ENCODE measurements around the gene SLC6A3. TPM values are rescaled to one million over a fixed set of nuclear protein-coding genes. Genes with fewer than 3 reads are reported as not detected.

SLC6A3 gene
- total and polyA plus RNA-seq, 2 donors (not counting 3 experiments of a cell fraction or from before 2014, with no cell fraction given): not detected

DNA sequence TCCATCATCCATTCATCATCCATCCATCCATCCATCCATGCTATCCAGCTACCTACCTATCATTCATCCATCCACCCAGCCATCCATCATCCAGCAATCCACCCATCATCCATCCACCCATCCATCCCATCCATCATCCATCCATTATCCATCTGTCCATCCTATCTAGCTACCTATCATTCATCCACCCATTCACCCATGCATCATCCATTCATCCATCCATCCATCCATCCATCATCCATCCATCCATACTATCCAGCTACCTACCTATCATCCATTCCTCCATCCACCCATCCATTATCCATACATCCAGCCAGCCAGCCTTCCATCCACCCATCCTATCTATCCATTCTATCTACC lies 26.3 kb downstream of the SLC6A3 start:
- Histone ChIP-seq H4K20me1 (replicated peaks; ENCODE audit: control insufficient read depth, extremely low read depth, insufficient read depth, low read length) (no peaks in the 10 kb centered on the region), H3K9me3 (replicated peaks; ENCODE audit: control insufficient read depth, insufficient read depth, low read length) (no peaks in the 10 kb centered on the region), H3K27ac (ENCODE audit: insufficient read depth, low read depth, low read length) (no peak overlapping the region), H3K4me2 (ENCODE audit: insufficient read depth, low read length) (no peak overlapping the region), H3K4me3 (replicated peaks in 1 of 3; ENCODE audit: insufficient read depth in 1 of 3, low read depth in 1 of 3, low read length in 3 of 3) (no peak overlapping the region), H3K79me2 (ENCODE audit: control insufficient read depth, insufficient read depth, low read length) (no peaks in the 10 kb centered on the region), H3K9me1 (replicated peaks; ENCODE audit: control insufficient read depth, extremely low read depth, insufficient read depth, low read length) (no peaks in the 10 kb centered on the region), H3K9ac (replicated peaks; ENCODE audit: extremely low read depth, insufficient read depth, low read length) (no peak overlapping the region), H3K27me3 (ENCODE audit: control insufficient read depth in 2 of 2, insufficient read depth in 2 of 2, low read length in 2 of 2) (no peaks in the 10 kb centered on the region), H3K4me1 (ENCODE audit: control insufficient read depth, extremely low read depth, insufficient read depth, low read length) (no peaks in the 10 kb centered on the region), H3K36me3 (ENCODE audit: control insufficient read depth in 2 of 2, extremely low read depth in 1 of 2, insufficient read depth in 2 of 2, low read length in 2 of 2) (no peaks in the 10 kb centered on the region), H2AFZ (ENCODE audit: low read depth, low read length) (no peak overlapping the region)
- dilution Hi-C loops (cut with MboI; ENCODE audit: extremely low pct_ligation_motif_present, low sequenced_read_pairs): no loop called here
- FAIRE-seq (no peak), DNase-seq (ENCODE audit: low read depth, low spot score) (no peak)
- intact Hi-C loops (cut with micrococcal nuclease): no loop called here
- BruUV-seq (replicated peaks): no TSS peak
- ChIA-PET POLR2A (no interaction called here), CTCF (no interaction called here)
- no peak for TF ChIP-seq POLR2AphosphoS5 (IDR thresholded peaks at IDR 0.05; ENCODE audit: insufficient read depth, low read depth, low read length)
- TF ChIP-seq, protein P1, sequence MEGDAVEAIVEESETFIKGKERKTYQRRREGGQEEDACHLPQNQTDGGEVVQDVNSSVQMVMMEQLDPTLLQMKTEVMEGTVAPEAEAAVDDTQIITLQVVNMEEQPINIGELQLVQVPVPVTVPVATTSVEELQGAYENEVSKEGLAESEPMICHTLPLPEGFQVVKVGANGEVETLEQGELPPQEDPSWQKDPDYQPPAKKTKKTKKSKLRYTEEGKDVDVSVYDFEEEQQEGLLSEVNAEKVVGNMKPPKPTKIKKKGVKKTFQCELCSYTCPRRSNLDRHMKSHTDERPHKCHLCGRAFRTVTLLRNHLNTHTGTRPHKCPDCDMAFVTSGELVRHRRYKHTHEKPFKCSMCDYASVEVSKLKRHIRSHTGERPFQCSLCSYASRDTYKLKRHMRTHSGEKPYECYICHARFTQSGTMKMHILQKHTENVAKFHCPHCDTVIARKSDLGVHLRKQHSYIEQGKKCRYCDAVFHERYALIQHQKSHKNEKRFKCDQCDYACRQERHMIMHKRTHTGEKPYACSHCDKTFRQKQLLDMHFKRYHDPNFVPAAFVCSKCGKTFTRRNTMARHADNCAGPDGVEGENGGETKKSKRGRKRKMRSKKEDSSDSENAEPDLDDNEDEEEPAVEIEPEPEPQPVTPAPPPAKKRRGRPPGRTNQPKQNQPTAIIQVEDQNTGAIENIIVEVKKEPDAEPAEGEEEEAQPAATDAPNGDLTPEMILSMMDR (IDR thresholded peaks at IDR 0.05; ENCODE audit: extremely low read depth in 1 of 2, insufficient read depth in 1 of 2, low read depth in 1 of 2, low read length in 2 of 2): no peak
- TF ChIP-seq JUN (IDR thresholded peaks at IDR 0.05; ENCODE audit: borderline replicate concordance, insufficient read depth, insufficient read length, low read depth): no peak
- TF ChIP-seq, protein P2, sequence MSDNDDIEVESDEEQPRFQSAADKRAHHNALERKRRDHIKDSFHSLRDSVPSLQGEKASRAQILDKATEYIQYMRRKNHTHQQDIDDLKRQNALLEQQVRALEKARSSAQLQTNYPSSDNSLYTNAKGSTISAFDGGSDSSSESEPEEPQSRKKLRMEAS (IDR thresholded peaks at IDR 0.05; ENCODE audit: insufficient read depth, insufficient read length): no peak
- no peak for TF ChIP-seq POLR2A (IDR thresholded peaks at IDR 0.05; ENCODE audit: low read depth, low read length)
- no peak for TF ChIP-seq MYC (IDR thresholded peaks at IDR 0.05; ENCODE audit: low read depth, low read length)
- no peak for TF ChIP-seq GATA2 (IDR thresholded peaks at IDR 0.05; ENCODE audit: insufficient read depth, insufficient read length, low read depth, low read length)
- no peak for TF ChIP-seq EZH2 (IDR thresholded peaks at IDR 0.05; ENCODE audit: borderline replicate concordance, low read depth, low read length, severe bottlenecking)
- TF ChIP-seq FOS (IDR thresholded peaks at IDR 0.05; ENCODE audit: borderline replicate concordance, insufficient read depth, low read length): no peak
